ENCODE results near the gene ITFG1. TPM values are rescaled to one million over a fixed set of nuclear protein-coding genes. Genes with fewer than 3 reads are reported as not detected.
A peak's percentile ranks its signal among the peaks of the same experiment; 100 is the strongest.
"Not testable (repeated sequence)": the region's sequence is repeated elsewhere in the genome, so short reads cannot be mapped to it uniquely, and the experiment has no call there.

The ITFG1 gene
- total RNA-seq, 1 experiment from 2014 or later = 95.1 TPM

DNA sequence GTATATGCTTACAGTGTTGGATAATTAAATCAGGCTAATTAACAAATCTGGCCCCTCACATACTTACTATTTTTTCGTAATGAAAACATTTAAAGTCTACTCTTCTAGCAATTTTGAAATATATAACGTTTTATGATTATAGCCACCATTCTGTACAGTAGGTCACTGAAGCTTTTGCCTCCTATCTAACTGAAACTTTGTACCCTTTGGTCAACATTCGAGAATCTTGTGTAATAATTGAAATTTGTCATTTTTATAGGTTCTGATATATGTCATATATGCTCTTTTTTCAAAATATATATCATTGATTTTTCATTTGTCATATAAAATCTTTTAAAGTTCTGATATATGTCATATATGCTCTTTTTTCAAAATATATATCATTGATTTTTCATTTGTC is 12.9 kb upstream of the ITFG1 start:
- no peak for DNase-seq (ENCODE audit: low read depth)

DNA sequence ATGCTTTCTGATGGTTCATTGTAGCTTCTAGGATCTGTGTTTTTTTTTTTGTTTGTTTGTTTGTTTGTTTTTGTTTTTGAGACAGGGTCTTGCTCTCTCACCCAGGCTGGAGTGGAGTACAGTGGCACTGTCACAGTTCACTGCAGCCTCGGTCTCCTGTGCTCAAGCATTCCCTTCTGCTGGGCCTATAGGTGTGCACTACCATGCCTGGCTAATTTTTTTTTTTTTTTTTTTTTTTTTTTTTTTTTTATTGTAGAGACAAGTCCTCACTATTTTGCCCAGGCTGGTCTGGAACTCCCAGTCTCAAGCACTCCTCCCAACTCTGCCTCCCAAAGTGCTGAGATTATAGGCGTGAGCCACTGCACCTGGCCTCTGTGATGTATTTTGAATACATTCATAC is 12.1 kb upstream of the ITFG1 start:
- not testable (repeated sequence) for DNase-seq (ENCODE audit: low read depth)

DNA sequence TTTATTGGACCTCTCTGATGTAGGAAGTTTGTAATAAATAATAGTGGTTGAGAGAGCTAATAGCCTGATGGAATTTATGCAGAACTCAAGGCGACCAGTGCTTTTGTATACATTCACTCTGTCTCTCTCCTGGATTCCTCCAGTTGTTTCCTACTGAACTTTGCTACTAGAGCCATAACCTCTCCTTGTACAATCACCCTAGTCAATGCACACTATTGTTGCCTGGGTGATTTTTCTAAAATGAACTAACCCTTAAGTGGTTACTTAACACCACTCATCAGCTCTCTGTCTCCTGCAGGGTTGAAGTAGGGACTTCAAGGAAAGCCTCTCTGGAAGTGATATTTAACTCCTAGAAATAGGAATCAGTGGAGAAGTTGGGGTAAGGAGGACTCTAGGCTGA is 9.9 kb upstream of the ITFG1 start:
- DNase-seq (ENCODE audit: low read depth) = no peak

DNA sequence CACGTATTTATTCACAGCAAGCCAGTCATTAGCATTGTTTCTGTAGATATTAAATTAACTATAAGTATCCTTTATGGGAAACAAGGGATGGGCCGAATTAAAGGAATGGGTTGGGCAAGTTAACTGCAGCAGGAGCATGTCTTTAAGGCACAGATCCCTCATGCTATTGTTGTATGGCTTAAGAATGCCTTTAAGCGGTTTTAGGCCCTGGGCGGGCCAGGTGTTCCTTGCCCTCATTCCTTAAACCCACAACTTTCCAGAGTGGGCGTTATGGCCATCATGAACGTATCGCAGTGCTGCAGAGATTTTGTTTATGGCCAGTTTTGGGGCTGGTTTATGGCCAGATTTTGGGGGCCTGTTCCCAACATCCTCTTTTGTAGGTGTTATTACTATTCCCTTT is 9.3 kb upstream of the ITFG1 start:
- no peak for DNase-seq (ENCODE audit: low read depth)

DNA sequence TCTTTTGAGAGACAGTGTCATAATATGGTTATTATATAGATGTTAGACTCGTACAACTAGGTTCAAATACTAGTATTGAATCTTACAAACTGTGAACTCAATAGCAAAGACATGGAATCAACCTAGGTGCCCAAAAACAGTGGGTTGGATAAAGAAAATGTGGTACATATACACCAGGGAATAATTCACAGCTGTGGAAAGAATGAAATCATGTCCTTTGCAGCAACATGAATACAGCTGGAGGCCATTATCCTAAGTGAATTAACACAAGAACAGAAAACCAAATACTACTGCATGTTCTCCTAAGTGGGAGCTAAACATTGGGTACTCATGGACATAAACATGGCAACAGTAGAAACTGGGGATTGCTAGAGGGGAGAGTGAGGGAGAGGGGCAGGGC is 8.4 kb upstream of the ITFG1 start:
- DNase-seq (ENCODE audit: low read depth) = no peak

DNA sequence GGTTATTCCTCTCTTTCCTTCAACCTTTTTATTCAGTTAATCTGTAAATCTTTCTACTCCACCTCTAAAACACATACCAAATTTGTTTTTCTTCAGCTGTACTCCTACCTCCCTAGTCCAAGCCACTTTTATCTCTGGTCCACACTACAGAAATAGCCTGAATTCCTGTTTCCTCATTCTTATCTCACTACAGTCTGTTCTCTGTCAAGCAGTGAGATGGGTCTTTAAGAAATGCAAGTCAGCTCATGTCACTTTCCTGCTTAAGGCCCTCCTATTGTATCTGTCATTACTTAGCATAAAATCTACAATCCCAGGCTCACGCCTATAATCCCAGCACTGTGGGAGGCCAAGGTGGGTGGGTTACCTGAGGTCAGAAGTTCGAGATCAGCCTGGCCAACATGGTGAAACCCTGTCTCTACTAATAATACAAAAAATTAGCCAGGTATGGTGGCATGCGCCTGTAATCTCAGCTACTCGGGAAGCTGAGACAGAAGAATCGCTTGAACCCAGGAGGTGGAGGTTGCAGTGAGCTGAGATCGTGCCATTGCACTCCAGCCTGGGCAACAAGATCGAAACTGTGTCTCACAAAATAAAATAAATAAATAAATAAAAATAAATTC is 7.3 kb upstream of the ITFG1 start:
- DNase-seq (ENCODE audit: low read depth) = not testable (repeated sequence)

DNA sequence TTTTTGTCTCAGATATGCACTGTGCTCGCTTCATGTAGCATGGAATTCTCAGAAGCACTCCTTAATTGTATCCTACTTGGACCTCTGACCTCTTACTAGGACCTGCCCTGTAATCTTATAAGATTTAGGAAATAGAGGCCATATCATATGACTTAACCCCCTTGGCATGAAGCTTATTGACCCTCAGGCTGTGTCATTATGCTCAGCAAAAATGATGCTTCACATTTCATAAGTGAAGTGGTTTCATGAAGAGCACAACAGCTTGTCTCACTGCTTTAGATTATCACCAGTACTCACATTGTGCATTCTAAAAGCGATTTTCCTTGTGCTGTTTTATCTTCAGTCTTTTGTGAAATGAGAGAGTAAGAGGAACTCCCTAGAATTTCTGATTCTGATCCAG is 6.6 kb upstream of the ITFG1 start:
- DNase-seq (ENCODE audit: low read depth) = no peak

DNA sequence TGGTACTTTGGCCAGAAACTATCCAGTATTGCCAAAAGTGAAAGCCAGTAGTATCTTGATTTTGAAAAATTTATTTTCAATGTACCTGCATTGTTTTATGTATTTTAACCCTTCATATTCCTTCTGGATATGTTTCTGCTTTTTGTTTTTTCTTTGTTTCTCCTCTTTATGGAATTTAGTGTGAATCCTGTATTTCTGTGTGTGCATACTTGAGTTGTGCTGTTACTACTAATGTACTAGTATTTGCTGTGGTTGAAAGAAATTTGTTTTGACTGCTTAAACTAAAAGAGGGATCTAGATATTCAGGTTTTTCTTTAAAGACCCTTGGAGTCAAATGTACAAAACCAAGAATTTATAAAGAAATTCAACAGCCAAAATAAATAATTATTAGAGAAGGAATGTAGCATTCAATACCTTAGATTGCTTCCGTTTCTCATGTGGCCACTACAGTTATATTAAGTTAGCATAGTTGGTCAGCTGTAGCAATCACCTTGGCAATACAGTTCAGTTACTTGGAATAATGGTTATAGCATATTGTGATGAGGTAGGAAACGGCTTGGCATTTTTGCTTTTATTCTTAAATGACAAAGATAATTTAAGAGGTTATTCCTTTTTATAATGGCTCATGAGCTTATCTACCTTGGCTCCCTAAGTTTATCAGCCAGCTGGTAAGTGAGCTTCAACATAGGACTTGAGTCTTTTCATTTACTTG is 5.2 kb upstream of the ITFG1 start:
- DNase-seq (ENCODE audit: low read depth) = no peak

DNA sequence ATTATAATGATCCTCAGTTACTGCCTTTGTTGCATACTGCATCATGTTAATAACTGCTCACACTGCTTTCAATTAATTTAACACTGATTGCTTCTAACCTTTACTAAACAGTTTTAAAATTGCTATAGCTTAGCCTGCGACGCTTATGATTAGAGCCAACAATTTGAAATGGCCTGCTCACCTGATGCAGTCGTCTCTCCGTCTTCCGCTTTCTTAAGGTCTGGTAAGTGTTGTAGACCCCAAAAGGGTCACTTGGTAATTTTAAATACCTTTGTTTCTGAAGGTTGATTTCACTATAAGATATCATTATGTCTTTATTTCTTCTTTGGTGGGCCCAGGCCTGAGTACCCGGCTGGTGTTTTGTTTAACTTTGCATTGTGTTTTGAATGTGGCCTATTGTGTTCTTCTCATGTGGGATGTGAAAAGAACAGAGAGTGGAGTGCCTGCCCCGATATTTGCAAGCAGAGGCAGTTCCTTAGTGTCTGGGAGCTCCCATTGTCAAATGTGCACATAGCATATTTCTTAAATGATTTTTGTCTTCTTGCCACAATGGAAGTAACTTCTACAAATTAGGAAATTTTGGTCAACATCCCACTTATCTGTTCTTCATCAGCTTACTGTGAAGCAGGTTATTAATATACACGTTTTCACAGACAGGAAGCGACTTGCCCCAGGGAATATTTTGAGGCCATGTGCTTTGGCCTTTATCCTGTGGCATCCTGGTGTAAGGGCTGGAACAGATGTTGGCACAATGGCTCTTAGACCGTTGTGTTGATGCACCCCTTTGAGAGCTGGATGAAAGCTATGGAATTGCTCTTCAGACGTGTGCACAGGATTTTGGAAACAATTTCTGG is 3.1 kb upstream of the ITFG1 start:
- DNase-seq (ENCODE audit: low read depth) = no peak

DNA sequence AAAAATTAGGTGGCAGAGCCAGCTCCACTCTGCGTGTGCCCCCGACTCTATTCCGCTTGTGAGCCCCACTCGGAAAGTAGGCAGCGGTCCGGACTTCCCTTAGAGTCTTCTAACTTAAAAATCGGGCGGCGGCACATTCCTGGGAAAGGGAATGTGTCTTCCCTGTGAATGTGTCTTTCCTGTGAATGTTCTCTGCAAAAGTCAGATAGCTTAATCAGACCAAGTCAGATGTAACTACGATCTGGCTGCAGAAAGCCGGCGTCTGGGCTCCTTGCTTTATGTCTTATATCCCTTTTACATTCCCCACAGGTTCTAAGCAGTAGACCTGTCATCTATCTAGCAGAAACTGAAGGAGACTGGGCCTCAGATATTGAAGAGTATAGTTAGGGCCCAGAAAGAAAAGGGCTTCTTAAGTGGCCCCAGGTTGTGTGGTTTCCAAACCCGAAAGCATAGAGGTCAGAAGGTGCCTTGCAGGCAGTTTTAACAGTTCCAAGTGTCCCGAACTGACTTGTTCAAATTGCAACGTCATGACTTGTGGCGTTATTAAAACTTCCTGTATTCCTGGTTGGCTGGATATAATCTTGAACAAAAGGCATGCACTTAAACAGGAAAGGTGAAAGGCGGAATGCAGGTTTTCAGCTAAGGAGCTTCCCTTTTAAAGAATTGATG is 869 bp upstream of the ITFG1 start:
- DNase-seq (ENCODE audit: low read depth) = peak; percentile 84

DNA sequence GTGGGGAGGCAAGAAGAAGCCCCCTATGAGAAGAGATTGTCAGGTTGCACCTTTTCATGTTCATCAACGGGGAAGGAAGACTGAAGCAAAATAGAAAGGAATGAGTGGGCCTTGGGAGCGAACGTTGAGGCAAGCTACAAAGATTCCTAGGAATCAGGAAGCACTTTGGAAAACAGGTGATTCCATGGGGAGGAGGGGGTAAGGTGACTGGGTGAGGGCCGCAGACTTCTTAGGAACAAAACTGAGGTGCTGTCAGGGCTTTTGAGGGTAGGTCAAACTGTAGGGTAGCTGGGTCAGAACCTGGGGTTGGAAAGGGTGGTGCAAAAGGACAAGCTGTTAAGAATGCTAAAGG is 528 bp downstream of the ITFG1 start:
- DNase-seq (ENCODE audit: low read depth) = peak; percentile 15

DNA sequence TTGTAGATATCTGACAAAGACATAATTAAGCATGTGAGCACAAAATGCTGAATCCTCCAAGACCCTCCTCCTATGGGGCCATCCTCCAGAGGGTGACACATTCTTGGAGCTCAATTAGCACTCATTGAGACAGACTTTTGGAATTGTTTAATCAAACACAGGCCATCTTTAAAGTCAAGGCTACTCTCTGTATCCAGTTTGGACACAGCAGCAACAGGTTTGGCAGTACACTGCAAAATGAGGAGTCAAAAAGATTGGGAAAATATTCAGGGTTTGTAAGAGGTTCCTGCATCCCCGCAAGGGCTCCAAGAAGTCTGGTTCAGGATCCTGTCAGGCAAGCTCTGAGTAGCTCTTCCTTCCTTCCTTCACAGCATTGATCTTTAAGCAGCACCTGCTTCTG is 1.3 kb downstream of the ITFG1 start:
- no peak for DNase-seq (ENCODE audit: low read depth)

DNA sequence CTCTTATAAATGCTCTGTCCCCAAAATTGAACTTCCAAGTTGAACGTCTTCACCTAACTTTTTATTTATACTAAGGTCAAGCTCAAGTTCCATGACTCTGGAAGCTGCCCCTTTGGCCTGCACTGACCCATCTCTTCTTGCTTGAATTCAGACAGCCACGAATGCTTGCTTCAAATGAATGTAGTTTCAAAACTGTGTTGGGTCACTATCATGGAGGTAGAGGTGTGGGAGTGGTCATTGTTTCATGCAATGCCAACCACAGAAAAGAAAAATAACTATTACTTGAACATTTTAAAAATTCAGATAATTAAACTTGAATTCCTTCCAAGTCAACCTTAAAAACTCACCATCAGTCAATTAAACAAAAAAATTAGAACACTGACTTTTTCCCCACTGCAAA is 2.5 kb downstream of the ITFG1 start:
- DNase-seq (ENCODE audit: low read depth) = no peak

DNA sequence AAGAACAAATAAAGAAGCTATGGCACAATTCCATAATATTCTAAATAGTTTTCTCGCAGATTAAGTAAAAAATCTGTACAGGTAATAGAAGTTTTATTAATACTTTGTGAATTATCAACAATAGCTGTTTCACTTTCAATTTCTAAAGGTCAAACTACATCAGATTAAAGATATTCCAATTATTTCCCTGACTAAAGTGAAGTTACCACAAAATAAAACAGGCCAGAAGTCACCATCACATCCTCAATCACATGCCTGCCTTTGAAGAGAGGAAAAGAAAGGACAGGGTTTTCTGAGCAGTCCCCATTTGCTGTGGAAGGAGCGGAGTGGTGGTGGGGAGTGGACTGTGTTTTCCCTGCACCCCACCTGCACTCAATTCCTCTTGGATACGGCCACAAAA is 11.1 kb downstream of the ITFG1 start:
- peak; percentile 9 for DNase-seq (ENCODE audit: low read depth)

DNA sequence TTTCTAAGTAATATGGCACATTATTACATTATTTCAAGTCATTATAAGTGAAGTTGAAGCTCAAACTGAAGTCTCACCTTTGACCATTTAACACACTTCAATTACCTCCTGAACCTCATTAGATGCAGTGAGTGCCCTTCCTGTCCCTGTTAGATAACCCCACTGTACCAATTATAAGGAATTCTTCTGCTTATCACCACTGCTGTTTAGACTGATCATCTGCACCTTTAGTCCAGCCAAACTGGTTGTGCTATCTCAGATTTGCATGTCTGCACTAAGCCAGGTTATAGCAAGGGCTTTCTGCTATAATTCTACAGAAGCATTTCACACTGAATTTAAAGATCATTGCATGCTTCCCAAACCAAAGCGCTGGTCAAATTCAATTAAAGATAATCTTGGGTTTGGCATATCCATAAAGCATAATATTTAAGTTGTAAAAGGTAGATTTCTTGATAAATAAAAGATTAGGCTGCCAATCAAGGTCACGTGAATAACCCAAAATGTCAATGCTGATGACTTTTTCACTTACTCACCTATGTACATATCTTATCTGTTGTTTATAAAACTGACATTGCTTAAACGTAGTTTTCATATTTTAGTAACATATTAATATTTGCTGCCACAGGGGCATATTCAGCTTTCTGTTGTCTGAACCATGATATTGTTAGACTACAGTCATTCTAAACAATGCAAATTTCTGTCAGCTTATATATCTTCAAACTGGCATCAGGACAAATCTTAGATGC is 11.9 kb downstream of the ITFG1 start:
- DNase-seq (ENCODE audit: low read depth) = no peak

DNA sequence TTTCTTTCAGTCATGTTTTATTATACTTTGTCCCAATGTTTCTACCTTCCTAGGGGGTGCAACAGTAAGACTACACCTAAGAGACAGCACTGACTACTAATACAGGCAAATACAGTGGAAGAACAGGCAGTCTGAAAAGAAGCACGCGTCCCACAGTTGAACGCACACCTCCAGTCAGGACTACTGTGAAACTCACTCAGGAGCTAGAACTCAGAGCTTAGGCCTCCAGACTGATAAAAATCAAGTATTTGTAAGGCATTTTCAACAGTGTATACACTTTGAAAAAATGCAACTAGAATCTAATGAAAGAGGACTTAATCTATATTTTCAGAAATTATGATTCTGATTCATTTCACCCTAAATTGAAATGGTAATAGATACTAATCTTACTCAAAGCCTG is 14.4 kb downstream of the ITFG1 start:
- no peak for DNase-seq (ENCODE audit: low read depth)

DNA sequence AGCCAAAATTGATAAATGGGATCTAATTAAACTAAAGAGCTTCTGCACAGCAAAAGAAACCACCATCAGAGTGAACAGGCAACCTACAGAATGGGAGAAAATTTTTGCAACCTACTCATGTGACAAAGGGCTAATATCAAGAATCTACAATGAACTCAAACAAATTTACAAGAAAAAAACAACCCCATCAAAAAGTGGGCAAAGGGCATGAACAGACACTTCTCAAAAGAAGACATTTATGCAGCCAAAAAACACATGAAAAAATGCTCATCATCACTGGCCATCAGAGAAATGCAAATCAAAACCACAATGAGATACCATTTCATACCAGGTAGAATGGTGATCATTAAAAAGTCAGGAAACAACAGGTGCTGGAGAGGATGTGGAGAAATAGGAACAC is 18.0 kb downstream of the ITFG1 start:
- not testable (repeated sequence) for DNase-seq (ENCODE audit: low read depth)

DNA sequence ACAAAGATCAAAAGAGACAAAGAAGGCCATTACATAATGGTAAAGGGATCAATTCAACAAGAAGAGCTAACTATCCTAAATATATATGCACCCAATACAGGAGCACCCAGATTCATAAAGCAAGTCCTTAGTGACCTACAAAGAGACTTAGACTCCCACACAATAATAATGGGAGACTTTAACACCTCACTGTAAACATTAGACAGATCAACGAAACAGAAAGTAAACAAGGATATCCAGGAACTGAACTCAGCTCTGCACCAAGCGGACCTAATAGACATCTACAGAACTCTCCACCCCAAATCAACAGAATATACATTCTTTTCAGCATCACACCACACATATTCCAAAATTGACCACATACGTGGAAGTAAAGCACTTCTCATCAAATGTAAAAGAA is 20.8 kb downstream of the ITFG1 start:
- DNase-seq (ENCODE audit: low read depth) = not testable (repeated sequence)

DNA sequence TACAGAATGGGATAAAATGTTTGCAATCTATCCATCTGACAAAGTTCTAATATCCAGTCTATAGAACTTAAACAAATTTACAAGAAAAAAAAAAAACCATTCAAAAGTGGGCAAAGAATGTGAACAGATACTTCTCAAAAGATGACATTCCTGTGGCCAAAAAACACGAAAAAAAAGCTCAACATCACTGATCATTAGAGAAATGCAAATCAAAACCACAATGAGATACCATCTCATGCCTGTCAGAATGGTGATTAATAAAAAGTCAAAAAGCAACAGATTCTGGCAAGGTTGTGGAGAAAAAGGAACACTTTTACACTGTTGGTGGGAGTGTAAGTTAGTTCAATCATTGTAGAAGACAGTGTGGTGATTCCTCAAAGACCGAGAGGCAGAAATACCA is 26.6 kb downstream of the ITFG1 start:
- peak; percentile 56 for DNase-seq (ENCODE audit: low read depth)

DNA sequence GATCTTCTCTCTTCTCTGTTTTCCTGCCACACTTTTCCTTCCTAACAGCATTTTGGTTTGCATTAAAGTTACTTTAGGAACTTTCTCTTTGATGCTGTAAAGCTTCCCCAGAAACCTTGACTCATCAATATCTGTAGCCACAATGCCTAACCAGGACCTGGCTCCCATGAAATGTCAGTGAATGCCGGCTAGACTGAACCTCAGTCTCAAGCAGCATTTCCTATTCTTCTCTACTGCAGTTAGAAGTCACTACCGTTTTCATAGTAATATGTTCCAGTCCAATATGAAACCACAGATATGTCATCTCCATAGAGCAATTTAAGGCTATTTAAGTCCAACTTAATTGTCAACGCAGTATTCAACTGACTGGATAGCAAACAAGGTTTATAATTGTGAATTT is 28.9 kb downstream of the ITFG1 start:
- peak; percentile 8 for DNase-seq (ENCODE audit: low read depth)

DNA sequence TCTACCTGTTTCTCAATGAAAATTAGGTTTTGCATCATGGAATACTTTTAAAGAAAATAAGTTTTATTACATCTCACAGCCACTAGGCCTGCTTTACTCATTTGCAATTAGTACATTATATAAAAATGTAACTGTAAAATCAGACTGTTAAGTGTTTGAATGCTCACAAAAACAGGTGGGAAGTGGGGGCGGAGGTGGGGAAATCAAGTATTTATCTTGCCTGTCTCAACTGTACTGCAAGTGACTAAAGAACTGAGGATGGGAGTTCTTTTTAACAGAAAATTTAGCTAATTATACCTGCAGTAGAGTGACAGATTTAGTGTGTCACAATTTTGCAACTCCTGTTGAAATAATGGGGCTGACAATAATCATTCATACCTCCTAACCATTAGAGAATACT is 34.1 kb downstream of the ITFG1 start:
- DNase-seq (ENCODE audit: low read depth) = no peak

DNA sequence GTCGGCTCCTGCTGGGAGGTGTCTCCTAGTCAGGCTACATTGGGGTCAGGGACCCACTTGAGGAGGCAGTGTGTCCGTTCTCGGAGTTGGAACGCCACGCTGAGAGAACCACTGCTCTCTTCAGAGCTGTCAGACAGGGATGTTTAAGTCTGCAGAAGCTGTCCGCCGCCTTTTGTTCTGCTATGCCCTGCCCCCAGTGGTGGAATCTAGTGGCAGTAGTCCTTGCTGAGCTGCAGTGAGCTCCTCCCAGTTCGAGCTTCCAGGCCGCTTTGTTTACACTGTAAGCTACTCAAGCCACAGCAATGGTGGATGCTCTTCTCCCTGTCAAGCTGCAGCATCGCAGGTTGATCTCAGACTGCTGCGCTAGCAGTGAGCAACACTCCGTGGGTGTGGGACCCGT is 36.0 kb downstream of the ITFG1 start:
- DNase-seq (ENCODE audit: low read depth) = no peak
